Progenitor cell of endocrine pancreas (in vitro differentiated cells): Measurements from ENCODE around the gene GPR55. TPM values are rescaled to one million over a fixed set of nuclear protein-coding genes. Genes with fewer than 3 reads are reported as not detected.

Experiments used
- DNase-seq: peaks from one replicate; pipeline ENCODE4 v3.0.0; 2021; ENCODE audit warnings: low spot score; ENCODE audit not compliant: unreplicated experiment
- H3K27ac Mint-ChIP-seq: 2 replicates; pipeline ENCODE4 v1.8.0; 2021; ENCODE audit warnings: mild to moderate bottlenecking, moderate library complexity, mixed read lengths
- H3K27me3 Mint-ChIP-seq: 2 replicates; pipeline ENCODE4 v1.8.0; 2021; ENCODE audit warnings: mixed read lengths
- H3K36me3 Mint-ChIP-seq: 2 replicates; pipeline ENCODE4 v1.8.0; 2022; ENCODE audit warnings: mixed read lengths; ENCODE audit not compliant: insufficient read depth
- H3K4me1 Mint-ChIP-seq: 2 replicates; pipeline ENCODE4 v1.8.0; 2021; ENCODE audit warnings: low read depth, mixed read lengths
- H3K4me3 Mint-ChIP-seq: 2 replicates; pipeline ENCODE4 v1.8.0; 2021; ENCODE audit warnings: low read depth, mild to moderate bottlenecking, moderate library complexity, mixed read lengths
- H3K9me3 Mint-ChIP-seq: 2 replicates; pipeline ENCODE4 v1.8.0; 2021; ENCODE audit warnings: low read depth, mixed read lengths
- total RNA-seq: library from RNA; stranded (reverse); gene quantifications from 2 replicates; pipeline ENCODE4 v1.2.1, GENCODE V29; 2021
- TF ChIP-seq, protein P1 (sequence below): fragments of 200-600 bp; sonication (generic); IDR thresholded peaks from one replicate; pipeline ENCODE4 v1.5.0; 2021; ENCODE audit warnings: antibody characterized with exemption, mild to moderate bottlenecking; ENCODE audit not compliant: unreplicated experiment

The GPR55 gene
- total RNA-seq, 1 donor from 2014 or later, result not detected

DNA sequence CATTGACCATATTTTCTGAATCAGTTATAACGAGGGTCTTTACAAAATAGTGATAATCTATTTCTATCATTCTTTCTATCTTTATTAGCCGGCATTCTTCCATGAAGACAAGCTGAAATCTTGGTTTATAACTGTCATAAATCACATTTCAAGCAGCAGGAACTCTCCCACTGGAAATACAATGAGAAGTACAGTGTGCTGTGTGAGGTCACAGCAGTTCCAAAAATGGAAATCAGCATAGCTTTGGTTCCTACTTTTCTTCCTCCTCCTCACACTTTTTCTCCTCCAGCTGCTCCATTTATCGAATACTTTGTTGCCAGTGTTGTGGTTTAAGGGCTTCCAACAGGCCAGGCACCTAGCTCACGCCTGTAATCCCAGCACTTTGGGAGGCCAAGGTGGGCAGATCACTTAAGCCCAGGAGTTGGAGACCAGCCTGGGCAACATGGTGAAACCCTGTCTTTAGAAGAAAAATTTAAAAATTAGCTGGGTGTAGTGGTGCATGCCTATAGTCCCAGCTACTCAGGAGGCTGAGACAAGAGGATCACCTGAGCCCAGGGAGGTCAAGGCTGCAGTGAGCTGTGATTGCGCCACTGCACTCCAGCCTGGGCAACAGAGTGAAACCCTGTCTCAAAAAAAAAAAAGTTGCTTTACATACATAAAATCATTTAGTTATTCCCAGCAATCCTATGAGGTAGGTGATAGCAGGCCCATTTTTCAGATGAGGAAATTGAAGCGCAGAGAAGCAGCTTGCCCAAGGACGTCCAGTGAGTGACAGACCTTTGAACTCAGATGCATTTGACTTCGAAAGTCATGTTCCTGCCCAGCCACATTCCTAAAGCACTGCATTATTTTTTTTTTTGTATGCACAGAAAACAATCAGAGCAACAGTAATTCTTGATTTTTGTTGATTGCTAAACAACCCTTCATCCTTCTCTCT lies 34.0 kb upstream of the GPR55 start:
- DNase-seq, result no peak
- peaks cover 6% of the 10 kb centered on the region for H3K4me1 Mint-ChIP-seq
- H3K9me3 Mint-ChIP-seq, result peaks cover 3% of the 10 kb centered on the region
- H3K27ac Mint-ChIP-seq, result no peak overlapping the region
- H3K36me3 Mint-ChIP-seq, result no peaks in the 10 kb centered on the region
- peaks cover 48% of the 10 kb centered on the region for H3K27me3 Mint-ChIP-seq
- TF ChIP-seq, protein P1, sequence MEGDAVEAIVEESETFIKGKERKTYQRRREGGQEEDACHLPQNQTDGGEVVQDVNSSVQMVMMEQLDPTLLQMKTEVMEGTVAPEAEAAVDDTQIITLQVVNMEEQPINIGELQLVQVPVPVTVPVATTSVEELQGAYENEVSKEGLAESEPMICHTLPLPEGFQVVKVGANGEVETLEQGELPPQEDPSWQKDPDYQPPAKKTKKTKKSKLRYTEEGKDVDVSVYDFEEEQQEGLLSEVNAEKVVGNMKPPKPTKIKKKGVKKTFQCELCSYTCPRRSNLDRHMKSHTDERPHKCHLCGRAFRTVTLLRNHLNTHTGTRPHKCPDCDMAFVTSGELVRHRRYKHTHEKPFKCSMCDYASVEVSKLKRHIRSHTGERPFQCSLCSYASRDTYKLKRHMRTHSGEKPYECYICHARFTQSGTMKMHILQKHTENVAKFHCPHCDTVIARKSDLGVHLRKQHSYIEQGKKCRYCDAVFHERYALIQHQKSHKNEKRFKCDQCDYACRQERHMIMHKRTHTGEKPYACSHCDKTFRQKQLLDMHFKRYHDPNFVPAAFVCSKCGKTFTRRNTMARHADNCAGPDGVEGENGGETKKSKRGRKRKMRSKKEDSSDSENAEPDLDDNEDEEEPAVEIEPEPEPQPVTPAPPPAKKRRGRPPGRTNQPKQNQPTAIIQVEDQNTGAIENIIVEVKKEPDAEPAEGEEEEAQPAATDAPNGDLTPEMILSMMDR, result no peak
- no peak overlapping the region for H3K4me3 Mint-ChIP-seq

- Mint-ChIP-seq H3K4me1 (peaks cover 6% of the 10 kb centered on the region), H3K36me3 (no peaks in the 10 kb centered on the region), H3K27ac (no peak overlapping the region), H3K27me3 (peaks cover 52% of the 10 kb centered on the region), H3K4me3 (peak overlapping the region; percentile 56), H3K9me3 (peaks cover 3% of the 10 kb centered on the region)
- DNase-seq, result no peak
- TF ChIP-seq, protein P1, result no peak
These were observed 32.8 kb upstream of the GPR55 start for GRCh38 chr2:230957756-230958391.

GRCh38 chr2:230956827-230957755 lies 32.0 kb upstream of the GPR55 start:
- H3K27me3 Mint-ChIP-seq, result peaks cover 52% of the 10 kb centered on the region
- H3K27ac Mint-ChIP-seq, result no peak overlapping the region
- no peaks in the 10 kb centered on the region for H3K36me3 Mint-ChIP-seq
- peaks cover 3% of the 10 kb centered on the region for H3K9me3 Mint-ChIP-seq
- TF ChIP-seq, protein P1, result no peak
- DNase-seq, result no peak
- H3K4me3 Mint-ChIP-seq, result peak overlapping the region; percentile 67
- peaks cover 6% of the 10 kb centered on the region for H3K4me1 Mint-ChIP-seq

- no peak overlapping the region for H3K27ac Mint-ChIP-seq
- H3K4me1 Mint-ChIP-seq, result peaks cover 6% of the 10 kb centered on the region
- H3K27me3 Mint-ChIP-seq, result peaks cover 51% of the 10 kb centered on the region
- H3K9me3 Mint-ChIP-seq, result no peaks in the 10 kb centered on the region
- no peak for DNase-seq
- H3K36me3 Mint-ChIP-seq, result no peaks in the 10 kb centered on the region
- H3K4me3 Mint-ChIP-seq, result no peak overlapping the region
- TF ChIP-seq, protein P1, result no peak
These were observed 30.2 kb upstream of the GPR55 start for GRCh38 chr2:230955163-230955737.
